Spleen (tissue), 7 donors: ENCODE results near the gene ETV6.

ENCODE experiments used
- POLR2A ChIP-seq, 3 donors: fragments of 450-650 bp; IDR thresholded peaks; one replicate each; pipeline ENCODE4 v1.5.1; 2017; ENCODE audit warnings: antibody characterized with exemption in 3 of 3, mild to moderate bottlenecking in 1 of 3
- POLR2AphosphoS5 ChIP-seq, 3 donors: sonication (generic); formaldehyde crosslinking; IDR thresholded peaks; one replicate each; pipeline ENCODE4 v1.5.1; 2017; ENCODE audit warnings: antibody characterized with exemption in 3 of 3
- TF ChIP-seq, protein P1 (sequence below), 11 experiments: fragments of 200-600 bp in 7 of 11; fragments of 450-650 bp in 4 of 11; sonication (generic) in 4 of 11; IDR thresholded peaks in 8 of 11; conservative IDR thresholded peaks in 3 of 11; 1 replicate in 7 of 11; 2 replicates in 4 of 11; pipeline versions ENCODE4 v1.4.0 to v1.8.0; 2016 to 2021; ENCODE audit warnings: antibody characterized with exemption in 11 of 11, inconsistent platforms in 4 of 11, mild to moderate bottlenecking in 1 of 11
- donor health status: DM: no; HTN: no; CAD: no; lungs with moderate emphysema.
- donor health status: DM: no; HTN: no; CAD: no.
- donor health status: DM: no; HTN: no; CAD: no.

DNA sequence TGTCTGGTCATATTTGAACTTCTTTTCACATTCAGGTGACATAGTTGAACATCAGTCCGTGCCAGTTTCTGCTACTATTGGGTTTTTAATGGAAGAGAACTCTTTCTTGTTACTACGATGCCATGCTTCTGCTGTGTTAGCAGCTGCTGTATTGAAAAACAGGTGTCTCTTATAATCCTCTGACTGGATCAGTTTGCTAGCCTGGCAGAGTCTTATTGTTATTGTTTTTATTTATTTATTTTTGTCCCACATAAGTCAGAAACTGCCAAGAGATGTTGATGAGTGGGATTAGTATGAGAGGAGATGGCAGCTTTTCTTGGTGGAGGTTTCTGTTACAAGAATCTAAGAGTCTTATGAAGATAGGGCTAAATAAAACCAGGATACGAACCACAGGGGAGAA, 14.6 kb downstream of the ETV6 start:
- no peak for TF ChIP-seq POLR2A (IDR thresholded peaks at IDR 0.05)
- TF ChIP-seq, protein P1, sequence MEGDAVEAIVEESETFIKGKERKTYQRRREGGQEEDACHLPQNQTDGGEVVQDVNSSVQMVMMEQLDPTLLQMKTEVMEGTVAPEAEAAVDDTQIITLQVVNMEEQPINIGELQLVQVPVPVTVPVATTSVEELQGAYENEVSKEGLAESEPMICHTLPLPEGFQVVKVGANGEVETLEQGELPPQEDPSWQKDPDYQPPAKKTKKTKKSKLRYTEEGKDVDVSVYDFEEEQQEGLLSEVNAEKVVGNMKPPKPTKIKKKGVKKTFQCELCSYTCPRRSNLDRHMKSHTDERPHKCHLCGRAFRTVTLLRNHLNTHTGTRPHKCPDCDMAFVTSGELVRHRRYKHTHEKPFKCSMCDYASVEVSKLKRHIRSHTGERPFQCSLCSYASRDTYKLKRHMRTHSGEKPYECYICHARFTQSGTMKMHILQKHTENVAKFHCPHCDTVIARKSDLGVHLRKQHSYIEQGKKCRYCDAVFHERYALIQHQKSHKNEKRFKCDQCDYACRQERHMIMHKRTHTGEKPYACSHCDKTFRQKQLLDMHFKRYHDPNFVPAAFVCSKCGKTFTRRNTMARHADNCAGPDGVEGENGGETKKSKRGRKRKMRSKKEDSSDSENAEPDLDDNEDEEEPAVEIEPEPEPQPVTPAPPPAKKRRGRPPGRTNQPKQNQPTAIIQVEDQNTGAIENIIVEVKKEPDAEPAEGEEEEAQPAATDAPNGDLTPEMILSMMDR (IDR thresholded peaks at IDR 0.05 in 8 of 11, conservative IDR thresholded peaks at IDR 0.05 in 3 of 11): no peak
- no peak for TF ChIP-seq POLR2AphosphoS5 (IDR thresholded peaks at IDR 0.05)
